ENCODE data around the gene NNAT. TPM values are rescaled to one million over a fixed set of nuclear protein-coding genes. Genes with fewer than 3 reads are reported as not detected.

Gene NNAT
- total RNA-seq, 4 donors from 2014 or later, result 1.5 to 10.5 TPM; not detected in 2

Other genes starting within 250 kb of the NNAT start
- 10 to 100 TPM; 33.8 to 78.3 (median 43.5) TPM for gene MANBAL, start 231.6 kb upstream of the NNAT start, total RNA-seq
- 100 to 1,000 TPM in 1 of 4 donors, 10 to 100 TPM in 3; 25.0 to 110 (median 34.1) TPM for gene SRC, start 175.1 kb upstream of the NNAT start, total RNA-seq
- gene BLCAP, start 6.6 kb downstream of the NNAT start, total RNA-seq, result 10 to 100 TPM; 16.4 to 62.9 (median 37.7) TPM
- gene CTNNBL1, start 172.8 kb downstream of the NNAT start, total RNA-seq, result 10 to 100 TPM; 11.5 to 57.2 (median 35.2) TPM

Data from uterus (tissue), 4 donors.